ENCODE results near the gene BCL2L12.

DNA sequence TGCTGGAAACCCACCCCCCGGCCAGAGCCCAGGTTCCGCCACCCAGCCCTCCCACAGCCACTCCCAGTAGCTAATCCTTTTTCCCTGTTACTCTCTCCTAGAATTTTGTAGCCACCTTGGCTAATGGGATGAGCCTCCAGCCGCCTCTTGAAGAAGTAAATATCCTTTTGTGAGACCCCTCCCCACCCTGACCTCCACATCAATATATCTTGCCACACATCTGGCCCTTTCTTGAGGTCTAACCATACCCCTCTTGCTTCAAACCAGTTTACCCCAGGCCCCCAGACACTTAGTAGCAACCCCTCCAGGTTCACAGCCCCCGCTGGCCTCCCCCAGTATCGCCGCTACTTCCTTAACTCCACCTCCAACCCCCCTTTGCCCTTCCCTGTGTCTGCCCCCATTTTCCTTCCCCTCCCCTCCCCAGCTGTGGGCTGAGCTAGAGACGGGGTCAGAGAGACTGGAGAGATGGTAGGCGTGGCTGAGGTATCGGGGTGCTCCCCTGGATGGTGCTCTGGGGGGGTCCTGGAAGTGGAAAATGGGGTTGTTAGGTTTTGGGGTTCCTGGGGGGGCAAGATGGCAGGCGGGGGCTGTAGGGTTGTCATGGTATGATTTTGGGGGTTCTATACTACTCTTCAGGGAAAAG lies 14.2 kb downstream of the BCL2L12 start:
- TF ChIP-seq CTCF (IDR thresholded peaks at IDR 0.05 in 8 of 11, conservative IDR thresholded peaks at IDR 0.05 in 3 of 11) = no peak
- TF ChIP-seq POLR2A (IDR thresholded peaks at IDR 0.05) = no peak

All from spleen (tissue), 7 donors.